Esophagus squamous epithelium (tissue), 4 donors: ENCODE measurements around the gene KCNMA1.

Experiments
- CTCF ChIP-seq, 6 experiments: fragments of 450-650 bp in 4 of 6; fragments of 200-600 bp in 2 of 6; sonication (generic) in 2 of 6; IDR thresholded peaks; one replicate each; pipeline ENCODE4 v1.5.1; 2016 to 2019; ENCODE audit warnings: antibody characterized with exemption in 6 of 6, mild to moderate bottlenecking in 4 of 6, moderate library complexity in 4 of 6
- POLR2A ChIP-seq, 4 donors: fragments of 450-650 bp; IDR thresholded peaks; one replicate each; pipeline ENCODE4 v1.6.1; 2017; ENCODE audit warnings: antibody characterized with exemption in 4 of 4, mild to moderate bottlenecking in 4 of 4, moderate library complexity in 3 of 4

DNA sequence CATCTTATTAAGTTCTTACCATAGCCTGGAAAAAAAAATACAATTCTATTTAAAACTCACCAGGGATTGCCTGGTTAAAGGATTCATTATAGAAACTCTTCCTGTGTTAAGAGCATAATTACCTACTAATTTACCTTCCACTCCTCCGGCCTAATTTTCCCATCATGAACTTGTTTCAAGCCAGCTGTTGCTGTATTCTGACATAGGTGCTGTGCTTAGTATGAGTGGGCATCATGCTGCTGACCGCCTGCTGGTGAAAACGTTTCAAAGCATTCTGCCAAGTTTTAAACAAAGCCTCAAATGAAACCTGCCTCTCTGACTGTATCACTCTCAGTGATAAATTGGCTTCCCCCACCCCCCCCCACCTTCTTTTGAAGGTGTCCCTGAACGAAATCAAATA lies 47.8 kb upstream of the KCNMA1 start:
- no peak for TF ChIP-seq POLR2A (IDR thresholded peaks at IDR 0.05)
- no peak for TF ChIP-seq CTCF (IDR thresholded peaks at IDR 0.05)
